C1 segment of cervical spinal cord (tissue), 14 donors: ENCODE measurements around the gene FANCL.
"Not testable (repeated sequence)": the region's sequence is repeated elsewhere in the genome, so short reads cannot be mapped to it uniquely, and the experiment has no call there.

Experiments
- DNase-seq, 14 donors: peaks; one replicate each; lab custom pipeline; 2025; lab: John Stamatoyannopoulos, UW

Gene FANCL

DNA sequence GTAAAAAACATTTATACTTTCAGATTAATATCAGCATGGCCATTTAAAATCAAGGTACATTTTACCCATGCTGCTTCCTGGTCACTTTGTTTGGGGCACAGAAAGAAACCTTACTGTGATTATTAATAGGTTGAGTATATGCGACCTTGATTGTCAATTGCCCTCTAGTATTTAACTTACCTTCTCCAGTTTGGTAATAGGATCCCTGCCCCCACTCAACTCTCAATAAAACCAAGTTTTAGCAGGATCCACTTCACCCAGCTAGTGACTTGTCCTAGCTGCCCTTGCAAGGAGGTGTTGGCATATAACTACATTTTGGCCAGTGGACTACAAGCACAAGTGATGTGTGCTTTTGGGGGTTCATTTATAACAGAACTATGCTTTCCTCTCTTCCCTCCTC lies 34.3 kb downstream of the FANCL start:
- DNase-seq: no peak

DNA sequence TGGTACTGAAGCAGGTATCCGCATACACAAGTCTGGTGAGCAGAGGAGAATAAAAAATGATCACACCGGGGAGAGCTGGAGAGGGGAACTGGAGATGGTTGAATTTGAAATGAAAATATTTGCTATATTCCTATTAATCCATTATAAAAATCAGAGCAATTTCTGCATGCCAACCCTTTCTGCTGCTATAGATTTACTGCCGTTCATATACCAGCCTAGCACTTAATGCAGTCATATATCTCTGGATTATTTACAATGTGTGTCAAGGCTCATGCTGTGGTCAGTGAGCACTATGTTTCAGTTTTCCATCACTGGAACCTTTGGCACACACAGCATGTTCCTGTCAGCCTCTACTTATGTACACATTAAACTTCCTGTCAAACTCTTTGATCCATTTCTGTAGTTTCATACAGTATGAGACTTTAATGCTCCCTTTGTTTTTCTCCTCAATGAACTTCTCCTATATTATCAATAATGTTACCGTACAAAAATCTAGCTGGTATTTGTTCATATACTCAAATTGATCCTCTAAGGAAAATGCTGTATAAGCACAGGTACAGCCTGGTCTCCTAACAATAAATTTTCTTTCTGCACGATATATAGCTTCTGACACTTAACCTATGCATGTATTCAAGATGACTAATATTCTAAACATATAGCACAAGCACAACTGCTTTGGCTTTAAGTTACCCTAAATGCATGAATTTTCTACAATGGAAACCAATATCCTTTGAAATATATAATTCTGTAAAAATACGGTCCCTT lies 36.7 kb downstream of the FANCL start:
- DNase-seq: no peak

DNA sequence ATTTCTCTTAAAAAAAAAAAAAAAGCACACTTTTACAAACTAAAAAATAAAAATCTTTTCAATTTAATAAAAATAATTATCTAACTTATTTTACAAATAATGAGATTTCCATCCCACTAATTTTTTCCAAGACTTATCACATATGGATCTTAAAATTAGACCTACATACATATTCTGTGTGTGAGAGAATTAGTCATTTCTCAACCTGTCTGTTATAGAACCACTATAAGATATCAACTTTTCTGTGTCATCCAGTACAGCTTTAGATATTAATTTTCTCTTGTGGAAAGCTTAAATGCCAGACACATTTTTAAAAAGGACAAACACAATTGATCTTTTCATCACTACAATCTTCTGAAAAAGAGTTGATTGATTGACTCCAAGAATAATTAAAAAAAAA lies 38.1 kb downstream of the FANCL start:
- no peak for DNase-seq

DNA sequence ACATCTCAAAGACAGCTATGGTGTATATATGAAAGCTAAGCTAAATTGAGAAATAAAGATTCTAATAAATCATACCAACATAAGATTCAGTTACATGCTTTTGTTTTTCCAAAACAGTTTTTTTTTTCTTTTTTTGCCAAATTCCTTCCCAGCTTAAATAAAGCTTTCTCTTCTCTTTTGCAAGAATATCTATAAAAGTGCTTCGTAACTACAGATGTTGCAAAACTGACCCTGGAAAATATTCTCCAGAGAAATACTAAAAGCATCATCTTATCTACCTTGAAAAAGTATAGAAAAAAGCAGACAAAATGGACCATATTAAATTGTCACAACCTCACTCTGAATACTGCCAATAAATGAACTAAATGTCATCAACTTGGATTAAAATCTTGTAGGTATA lies 38.7 kb downstream of the FANCL start:
- DNase-seq: no peak

DNA sequence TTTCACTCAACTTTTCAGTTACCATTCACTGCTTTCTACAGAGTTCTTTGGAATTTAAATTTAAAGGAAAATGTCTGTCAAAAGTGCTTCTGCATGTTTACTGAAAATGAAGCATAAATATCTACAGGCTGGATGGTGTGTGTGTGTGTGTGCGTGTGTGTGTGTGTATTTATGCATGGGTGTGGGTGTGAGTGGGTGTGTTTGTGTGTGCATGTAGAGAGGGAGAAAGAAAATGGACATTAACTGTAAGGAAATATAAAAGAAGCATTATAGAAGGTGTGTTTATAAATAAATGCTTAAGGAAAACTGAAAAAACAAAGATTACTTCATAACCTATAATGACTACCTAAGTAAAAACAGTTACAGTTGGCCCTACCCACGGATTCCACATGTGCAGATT lies 43.2 kb downstream of the FANCL start:
- DNase-seq: no peak

DNA sequence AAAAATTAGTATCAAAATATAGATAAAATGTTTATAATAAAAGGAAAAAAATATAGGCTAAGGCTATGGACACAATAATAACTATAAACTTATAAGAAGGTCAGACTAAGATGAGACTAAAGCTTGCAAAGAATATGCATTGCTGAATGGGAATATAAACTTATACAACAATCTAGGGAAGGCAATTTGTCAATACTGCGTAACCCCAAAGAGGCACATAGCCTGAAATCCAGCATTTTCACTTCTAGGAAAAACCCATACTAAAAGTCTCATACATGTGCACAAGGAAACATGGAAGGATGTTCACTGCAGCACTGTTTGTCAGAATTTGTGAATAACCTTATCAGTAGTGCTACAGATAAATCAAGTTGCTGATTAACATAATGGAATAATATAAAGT lies 45.5 kb downstream of the FANCL start:
- no peak for DNase-seq

DNA sequence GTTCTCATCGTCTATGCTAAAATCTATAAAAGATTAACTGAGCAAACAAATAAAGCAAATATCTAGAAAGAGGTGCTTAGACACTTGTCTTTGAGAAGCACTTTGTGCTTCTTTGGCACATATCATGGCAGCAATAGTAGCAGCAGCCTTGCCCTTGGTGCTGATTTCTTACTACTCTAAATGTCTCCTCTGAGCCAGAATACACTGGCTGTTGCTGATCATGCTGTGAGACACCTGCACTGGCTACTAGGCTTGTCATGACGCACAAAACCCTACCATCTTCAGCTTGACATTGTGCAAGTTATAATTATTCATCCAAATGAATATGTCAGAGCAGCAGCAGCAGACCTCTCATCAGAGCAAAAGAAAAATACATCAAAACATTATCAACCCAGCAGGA lies 46.7 kb downstream of the FANCL start:
- peak in 1 of 14 donors; percentile 0 for DNase-seq

DNA sequence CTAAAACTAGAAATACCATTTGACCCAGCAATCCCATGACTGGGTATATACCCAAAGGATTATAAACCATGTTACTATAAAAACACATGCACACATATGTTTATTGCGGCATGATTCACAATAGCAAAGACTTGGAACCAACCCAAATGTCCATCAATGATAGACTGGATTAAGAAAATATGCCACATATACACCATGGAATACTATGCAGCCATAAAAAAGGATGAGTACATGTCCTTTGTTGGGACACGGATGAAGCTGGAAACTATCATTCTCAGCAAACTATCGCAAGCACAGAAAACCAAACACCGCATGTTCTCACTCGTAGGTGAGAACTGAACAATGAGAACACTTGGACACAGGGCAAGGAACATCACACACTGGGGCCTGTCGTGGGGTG lies 54.1 kb downstream of the FANCL start:
- DNase-seq: not testable (repeated sequence)

DNA sequence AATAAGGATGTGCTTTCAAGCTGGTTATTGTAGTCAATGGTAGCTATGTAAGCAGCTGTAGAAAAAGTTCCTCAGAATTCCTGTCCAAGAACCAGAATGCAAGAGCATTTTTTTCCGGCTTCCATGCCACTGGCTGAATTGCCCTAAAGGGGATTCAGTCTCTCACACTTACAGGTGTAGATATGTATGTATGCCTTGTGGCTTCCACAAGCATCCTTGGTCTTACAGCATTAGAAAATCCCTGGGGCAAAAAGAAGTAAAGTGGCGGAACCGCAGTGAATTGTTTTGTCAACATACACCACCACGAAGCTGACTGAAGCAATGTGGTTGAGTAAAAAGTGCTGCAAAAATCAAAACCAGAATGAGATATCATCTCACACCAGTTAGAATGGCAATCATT lies 54.6 kb downstream of the FANCL start:
- DNase-seq: no peak

DNA sequence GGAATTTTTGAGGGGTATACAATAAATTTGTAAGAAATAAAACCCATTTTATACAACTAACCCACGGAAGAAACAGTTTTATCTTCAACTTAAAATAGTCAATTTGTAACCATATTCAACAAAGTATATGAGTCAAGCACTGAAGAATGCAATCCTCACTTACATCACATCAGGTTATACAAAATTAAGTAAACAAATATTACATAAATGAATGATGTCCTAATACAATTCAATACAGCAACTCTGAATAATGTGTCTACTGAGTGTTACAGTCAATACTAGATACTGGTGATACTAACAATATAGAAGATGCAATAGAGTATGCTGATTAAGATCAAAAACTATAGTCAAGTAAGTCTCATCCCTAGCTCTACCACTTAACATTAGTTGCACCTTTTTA lies 58.6 kb downstream of the FANCL start:
- no peak for DNase-seq

DNA sequence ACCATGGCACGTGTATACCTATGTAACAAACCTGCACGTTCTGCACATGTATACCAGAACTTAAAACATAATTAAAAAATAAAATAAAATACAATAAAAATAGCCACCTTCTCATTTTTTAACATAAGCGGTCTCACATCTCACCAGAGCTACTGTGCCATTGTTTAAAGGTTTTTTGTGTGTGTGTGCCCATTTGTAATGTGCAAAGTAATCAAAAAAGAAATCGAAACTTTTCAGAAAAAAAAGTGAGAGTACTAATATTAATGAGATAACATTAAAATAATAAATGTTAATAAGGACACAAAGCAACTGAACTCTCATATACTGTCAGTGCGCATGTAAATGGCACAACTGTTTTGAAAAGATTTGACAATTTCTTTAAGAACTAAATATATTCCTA lies 60.5 kb downstream of the FANCL start:
- no peak for DNase-seq

DNA sequence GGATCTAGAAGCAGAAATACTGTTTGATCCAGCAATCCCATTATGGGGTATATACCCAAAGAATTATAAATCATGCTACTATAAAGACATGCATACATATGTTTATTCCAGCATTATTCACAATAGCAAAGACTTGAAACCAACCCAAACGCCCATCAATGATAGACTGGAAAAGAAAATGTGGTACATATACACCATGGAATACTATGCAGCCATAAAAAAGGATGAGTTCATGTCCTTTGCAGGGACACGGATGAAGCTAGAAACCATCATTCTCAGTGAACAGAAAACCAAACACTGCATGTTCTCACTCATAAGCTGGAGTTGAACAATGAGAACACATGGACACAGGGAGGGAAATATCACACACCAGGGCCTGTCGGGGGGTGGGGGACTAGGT lies 61.0 kb downstream of the FANCL start:
- DNase-seq: not testable (repeated sequence)

DNA sequence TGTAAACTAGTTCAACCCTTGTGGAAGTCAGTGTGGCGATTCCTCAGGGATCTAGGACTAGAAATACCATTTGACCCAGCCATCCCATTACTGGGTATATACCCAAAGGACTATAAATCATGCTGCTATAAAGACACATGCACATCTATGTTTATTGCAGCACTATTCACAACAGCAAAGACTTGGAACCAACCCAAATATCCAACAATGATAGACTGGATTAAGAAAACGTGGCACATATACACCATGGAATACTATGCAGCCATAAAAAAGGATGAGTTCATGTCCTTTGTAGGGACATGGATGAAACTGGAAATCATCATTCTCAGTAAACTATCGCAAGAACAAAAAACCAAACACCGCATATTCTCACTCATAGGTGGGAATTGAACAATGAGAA lies 63.9 kb downstream of the FANCL start:
- DNase-seq: not testable (repeated sequence)

DNA sequence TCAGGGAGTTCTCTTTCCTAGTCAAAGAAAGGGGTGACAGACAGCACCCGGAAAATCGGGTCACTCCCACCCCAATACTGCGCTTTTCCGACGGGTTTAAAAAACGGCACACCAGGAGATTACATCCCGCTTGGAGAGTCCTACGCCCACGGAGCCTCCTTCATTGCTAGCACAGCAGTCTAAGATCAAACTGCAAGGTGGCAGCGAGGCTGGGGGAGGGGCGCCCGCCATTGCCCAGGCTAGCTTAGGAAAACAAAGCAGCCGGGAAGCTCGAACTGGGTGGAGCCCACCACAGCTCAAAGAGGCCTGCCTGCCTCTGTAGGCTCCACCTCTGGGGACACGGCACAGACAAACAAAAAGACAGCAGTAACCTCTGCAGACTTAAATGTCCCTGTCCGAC lies 69.3 kb downstream of the FANCL start:
- DNase-seq: not testable (repeated sequence)

DNA sequence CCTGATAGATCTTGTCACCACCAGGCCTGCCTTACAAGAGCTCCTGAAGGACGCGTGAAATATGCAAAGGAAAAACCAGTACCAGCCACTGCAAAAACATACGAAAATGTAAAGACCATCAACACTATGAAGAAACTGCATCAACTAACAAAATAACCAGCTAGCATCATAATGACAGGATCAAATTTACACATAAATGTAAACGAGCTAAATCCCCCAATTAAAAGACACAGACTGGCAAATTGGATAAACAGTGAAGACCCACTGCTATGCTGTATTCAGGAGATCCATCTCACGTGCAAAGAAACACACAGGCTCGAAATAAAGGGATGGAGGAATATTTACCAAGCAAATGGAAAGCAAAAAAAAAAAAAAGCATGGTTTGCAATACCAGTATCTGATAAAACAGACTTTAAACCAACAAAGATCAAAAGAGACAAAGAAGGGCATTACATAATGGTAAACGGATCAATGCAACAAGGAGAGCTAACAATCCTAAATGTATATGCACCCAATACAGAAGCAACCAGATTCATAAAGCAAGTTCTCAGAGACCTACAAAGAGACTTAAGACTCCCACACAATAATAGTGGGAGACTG lies 70.7 kb downstream of the FANCL start:
- not testable (repeated sequence) for DNase-seq

DNA sequence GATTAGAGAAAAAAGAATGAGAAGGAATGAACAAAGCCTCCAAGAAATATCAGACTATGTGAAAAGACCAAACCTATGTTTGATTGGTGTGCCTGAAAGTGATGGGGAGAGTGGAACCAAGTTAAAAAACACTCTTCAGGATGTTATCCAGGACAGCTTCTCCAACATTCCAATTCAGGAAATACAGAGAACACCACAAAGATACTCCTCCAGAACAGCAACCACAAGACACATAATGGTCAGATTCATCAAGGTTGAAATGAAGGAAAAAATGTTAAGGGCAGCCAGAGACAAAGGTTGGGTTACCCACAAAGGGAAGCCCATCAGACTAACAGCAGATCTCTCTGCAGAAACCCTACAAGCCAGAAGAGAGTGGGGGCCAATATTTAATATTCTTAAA lies 71.3 kb downstream of the FANCL start:
- DNase-seq: not testable (repeated sequence)

DNA sequence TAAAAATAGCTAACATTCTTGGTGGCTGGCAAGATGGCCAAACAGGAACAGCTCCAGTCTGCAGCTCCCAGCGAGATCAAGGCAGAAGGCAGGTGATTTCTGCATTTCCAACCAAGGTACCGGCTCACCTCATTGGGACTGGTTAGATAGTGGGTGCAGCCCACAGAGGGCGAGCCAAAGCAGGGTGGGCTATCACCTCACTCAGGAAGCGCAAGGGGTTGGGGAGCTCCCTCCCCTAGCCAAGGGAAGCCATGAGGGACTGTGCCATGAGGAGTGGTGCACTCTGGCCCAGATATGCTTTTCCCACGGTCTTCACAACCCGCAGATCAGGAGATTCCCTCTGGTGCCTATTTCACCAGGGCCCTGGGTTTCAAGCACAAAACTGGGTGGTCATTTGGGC lies 73.0 kb downstream of the FANCL start:
- DNase-seq: not testable (repeated sequence)

DNA sequence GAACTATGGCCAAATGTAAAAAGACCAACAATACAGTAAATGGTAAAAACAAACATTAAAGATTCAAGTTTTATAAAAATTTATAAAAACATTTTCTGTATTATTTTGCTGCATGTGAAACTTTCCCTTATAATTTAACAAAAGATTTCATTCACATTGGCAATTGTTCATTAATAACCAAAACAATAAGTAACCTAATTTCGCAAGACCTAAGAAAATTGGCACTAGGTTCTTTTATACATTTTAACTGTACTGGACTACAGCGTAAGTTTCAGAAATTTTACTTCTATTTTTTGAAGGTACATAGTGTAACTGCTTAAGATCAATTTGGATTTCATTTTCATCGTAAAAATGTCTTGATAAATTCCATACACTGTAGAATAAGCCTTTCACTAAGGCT lies 77.2 kb downstream of the FANCL start:
- no peak for DNase-seq

DNA sequence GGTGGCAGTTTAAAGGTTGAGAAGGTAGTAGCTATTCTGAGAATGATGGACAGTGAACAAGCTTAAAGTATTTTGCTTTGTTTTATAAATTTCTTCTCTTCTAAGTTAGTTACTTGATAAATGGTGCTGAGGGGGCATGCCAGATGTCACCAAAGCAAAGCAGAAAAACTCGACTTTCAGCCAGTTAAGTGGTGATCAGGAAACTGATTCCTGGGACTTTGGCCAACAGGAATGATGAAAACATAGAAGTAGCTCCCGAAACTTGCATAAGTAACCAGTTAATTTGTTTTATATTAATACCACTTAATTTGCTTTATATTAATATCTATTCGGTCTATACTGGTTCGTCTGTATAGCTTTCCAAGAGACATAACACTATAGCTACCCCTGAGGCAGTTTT lies 82.6 kb downstream of the FANCL start:
- DNase-seq: no peak

DNA sequence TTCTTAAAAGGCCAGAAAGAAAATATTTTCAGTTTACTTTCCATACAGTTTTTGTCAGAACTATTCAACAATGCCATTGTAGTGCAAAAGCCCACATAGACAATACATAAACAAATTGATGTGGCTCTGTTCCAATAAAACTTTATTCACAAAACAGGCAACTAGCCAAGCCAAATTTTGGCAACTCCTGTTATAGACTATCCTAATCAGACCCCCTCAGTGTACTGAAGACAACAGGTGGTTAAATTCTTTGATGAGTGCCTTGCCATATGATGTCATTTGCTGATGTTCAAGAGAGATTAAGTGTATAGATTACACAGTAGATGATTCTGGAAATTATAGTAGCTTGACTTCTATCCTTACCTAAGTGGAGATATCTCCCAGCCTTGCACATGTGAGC lies 83.4 kb downstream of the FANCL start:
- no peak for DNase-seq

DNA sequence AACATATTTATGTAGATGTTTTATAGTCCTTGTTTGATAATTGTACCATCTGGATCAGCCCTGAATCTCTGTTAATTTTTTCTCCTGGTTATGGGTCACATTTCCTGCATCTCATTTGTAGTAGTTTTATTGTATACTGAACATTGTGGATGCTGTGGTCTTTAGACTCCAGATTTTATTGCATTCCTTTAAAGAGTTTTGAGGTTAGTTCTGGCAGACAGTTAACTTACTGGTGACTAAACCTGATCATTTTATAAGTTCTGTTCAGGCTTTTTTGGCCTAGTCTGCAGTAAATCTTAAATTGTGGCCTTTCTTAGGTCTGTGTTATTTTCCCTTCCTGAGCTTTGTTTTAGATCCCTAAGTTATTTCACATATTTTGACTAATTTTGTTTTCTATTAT lies 84.3 kb downstream of the FANCL start:
- DNase-seq: no peak

DNA sequence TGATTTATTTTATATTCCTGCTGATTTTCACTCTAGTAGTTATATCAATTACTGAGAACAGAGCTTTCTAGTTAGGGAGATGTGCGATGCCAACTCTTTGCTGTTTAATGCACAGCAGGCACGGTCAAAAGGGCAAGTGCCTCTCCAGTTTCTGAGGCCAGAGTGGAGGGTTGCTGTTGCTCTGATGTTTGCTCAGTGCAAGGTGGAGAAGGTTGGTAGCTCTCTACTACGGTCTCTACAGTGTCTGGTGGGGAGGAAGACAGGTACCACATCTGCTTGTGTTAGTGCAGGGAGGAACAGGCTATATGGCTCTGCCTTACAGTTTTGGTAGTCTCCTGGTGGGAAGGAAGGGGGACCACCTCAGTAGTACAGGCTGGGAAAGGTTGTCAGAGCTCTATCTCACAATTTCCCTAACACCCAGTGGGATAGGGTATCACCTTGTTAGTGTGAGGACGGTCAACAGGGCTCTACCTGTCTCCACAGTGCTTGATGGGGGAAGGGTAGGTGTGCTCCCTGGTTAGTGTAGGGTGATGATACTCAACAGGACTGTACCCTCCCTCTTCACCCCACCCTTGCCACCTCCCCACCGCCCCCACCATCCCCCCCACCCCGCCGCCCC lies 85.9 kb downstream of the FANCL start:
- DNase-seq: no peak

DNA sequence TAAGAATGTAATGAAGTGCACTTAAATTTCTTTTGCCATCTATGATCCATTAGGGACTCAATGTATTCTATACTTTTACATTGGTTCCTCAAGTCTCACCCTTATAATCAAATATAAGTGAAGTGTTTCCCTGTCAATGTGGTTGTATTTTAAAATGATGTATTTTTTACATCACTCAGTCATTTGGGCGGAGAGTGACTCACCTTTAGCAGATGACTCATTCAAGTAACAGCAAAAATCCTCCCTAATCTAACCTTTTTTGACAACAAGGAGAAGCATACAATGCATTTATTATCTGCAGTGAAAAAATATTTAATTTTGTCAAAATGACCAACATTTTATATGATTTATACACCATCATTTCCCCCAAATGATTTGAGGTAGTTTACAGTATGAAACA lies 94.4 kb downstream of the FANCL start:
- DNase-seq: no peak
